HG03575 (cell line): ENCODE data around the gene KCNMA1.

Experiments
- ATAC-seq: cut with Tn5 transposase; IDR thresholded peaks from one replicate; pipeline ENCODE4 v1.9.1; 2021; ENCODE audit not compliant: unreplicated experiment, insufficient number of reproducible peaks, low FRiP score; ENCODE audit errors: extremely low read depth

The KCNMA1 gene

DNA sequence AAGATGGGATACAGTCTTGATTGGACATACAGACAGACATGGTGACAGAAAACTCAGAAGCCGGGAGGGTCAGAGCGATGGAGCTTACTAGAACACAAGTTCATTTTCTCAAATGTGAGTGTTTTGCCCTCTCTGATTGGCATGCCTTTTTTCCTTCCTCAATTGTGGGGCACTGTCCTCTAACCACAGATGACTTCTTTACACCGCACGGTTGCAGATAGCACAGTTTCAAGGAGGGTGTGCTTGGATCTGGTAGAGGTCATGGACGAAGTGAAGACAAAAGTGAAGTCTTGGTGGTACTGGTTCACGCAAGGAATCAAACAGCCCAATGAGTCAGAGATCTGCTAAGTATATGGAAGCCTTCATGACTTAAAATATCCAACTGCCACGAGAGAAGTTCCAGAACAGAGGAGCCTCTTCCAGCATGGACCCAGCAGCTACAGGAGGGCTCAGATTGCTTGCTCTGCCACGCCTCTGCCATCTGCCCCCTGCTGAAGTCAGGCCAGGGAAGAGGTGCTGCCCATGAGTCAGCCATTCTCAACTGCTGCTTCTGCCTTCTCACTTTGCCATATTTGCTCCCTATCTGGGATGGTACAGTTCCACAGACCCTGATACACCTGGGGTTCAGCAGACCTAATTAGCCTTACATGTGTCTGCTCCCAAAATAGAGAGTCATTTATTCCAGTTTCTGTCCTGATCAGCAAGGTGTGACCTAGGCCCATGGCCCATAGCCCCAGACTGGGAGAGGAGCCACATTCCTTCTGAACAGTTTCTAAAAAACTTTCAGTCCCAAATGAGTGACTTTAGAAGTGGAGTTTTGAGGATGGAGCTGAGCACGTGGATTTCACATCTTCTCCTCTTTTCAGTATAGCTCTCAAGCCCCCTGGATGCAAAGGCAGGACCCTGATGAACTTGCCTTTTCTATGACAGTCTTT, 413.8 kb downstream of the KCNMA1 start:
- no peak for ATAC-seq

DNA sequence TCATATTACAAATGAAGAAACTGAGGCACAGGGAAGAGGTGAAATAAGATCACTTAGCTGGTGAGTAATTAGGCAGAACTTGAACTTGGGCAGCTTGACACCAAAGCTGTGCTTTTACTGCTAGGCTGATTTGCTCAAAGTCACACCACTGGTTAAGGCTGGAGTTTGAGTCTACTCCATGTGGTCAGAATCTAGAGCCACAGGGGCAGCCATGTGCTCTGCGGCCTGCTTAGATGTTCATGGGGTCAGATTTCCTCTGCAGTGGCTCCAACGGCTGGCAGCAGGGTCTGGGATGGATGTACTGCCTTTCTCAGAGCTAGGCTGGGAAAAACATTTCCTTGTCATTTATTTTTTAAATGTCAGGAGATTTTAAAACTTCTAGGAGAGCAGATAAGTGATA, 417.5 kb downstream of the KCNMA1 start:
- ATAC-seq = no peak

DNA sequence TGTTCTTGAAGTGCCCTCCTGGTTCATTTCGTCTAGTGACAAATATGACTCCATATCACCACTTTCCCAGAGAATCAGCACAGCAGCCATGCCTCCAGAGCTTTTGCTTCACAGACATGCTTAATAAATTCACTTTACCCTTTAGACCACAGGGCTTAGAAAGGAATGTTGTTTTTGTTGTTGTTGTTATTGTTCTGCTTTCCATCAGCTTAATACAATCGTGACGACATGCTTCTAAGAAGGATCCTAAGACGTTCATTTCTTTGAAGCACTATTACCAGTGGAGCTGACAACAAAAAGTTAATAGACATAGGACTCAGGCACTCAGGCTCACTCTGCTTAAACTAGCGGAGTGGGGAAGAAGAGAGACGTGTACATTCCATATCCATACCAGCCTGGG, 418.6 kb downstream of the KCNMA1 start:
- no peak for ATAC-seq

DNA sequence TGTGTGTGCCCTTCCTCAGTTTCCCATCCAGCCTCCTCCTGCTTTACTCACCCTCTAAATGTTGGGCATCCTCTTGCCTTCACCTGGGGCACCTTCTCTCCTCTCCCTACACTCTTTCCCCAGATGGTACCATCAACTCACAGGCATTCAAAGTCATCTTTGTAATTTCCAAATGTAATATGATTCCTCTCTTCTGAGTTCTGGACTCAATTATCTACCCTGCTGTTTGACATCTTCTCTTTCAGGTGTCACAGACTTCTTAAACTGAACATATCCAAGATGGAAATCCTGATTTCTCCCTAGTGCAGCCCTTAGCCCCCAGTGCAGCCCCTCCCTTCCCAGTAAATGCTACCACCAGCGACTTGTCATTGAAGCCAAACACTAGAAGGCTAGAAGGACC, 422.8 kb downstream of the KCNMA1 start:
- no peak for ATAC-seq

DNA sequence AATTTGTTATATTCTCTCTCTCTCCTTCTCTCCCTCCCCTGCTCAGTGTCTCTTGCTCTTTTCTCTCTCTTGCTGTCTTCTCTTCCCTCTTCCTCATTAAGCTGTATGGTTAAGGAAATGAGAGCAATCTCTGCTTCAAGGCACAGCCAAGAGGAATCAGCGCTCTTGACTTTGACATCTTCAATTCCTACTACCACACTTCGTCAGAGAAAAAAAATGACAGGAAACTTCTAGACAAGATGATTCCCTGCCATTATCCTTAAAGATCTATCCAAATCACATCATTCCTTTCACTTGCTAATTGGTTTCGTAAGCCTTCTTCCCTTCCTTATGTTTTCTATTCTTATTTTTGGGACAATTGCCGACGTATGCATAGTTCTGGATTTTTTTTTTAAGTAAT, 425.0 kb downstream of the KCNMA1 start:
- no peak for ATAC-seq

DNA sequence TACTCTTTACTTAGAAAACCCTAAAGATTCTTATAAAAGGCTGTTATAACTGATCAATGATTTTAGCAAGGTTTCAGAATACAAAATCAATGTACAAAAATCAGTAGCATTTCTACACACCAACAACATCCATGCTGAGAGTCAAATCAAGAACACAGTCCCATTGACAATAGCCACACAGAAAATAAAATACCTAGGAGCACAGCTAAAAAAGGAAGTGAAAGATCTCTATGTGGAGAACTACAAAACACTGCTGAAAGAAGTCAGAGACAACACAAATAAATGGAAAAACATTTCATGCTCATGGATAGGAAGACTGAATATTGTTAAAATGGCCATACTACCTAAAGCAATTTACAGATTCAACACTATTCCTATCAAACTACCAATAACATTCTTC, 427.0 kb downstream of the KCNMA1 start:
- ATAC-seq = no peak

DNA sequence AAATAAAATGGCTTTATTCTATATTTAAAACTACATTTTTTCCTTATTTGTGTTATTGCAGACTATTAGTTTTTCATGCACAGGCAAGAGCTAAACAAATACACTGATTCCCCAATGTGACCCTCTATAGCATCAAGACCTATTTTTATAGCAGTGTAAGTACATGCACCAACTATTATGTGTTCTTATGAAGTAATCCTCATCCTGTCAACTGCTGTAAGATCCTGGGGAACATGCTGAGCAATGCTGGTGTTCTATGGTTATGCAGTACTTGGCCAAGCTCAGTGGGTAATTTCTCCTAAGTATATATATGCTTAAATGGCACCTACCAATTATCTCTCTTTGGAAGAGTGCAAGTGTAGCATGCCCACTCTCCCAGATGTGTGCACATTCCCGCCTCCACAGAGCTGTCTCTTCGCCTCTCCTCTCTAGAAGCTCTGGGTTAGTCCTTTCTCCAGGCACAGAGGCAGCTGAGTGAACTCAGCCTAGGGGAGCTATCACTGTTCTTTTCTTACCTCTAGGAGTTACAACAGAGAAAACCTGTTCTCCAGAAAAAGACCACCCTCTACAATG, 428.8 kb downstream of the KCNMA1 start:
- no peak for ATAC-seq

DNA sequence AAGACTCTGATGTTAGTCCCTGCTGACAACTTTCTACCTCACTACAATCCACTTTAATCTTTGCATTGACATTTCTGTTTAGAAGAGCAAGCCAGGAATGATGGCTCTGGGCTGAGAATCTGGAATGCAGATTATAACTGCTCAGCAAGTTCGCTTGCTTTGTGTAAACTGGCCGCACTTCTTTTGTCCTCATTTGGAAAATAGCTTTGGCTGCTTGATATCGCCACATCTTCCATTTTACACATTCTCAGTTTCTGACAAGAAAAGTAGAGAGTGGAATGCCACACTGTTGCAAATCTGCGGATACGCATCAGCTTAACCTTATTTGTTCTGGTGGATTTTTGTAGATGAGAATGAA, 429.8 kb downstream of the KCNMA1 start:
- ATAC-seq = no peak

DNA sequence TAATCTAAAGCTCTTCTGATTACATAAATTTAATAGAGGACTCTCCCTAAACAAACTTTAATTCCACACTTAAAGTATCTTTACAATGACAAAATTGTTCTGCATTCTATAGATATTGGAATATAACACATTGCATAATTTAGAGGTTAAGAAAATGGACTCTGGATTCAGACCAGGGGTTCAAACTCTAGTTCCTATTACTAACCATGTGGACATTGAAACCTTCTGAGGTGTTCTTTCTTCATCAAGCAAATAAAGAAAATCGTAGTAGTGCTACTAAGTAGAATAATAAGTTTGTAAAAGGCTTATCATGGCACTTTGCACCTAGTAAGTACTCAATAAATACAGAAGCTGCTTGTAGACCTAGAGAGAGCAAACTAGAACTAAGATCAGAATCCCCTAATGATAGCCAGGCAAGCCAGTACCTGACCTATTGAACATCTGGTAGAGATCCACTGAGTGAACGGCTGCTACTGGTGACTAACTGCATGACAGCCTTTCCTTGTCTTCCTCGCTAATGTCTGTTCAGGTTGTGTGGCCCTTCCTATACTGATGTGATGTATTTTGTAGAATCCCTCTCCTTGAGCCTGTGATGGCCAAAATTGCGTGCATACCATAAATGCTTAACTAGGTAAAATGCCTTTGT, 430.3 kb downstream of the KCNMA1 start:
- no peak for ATAC-seq

DNA sequence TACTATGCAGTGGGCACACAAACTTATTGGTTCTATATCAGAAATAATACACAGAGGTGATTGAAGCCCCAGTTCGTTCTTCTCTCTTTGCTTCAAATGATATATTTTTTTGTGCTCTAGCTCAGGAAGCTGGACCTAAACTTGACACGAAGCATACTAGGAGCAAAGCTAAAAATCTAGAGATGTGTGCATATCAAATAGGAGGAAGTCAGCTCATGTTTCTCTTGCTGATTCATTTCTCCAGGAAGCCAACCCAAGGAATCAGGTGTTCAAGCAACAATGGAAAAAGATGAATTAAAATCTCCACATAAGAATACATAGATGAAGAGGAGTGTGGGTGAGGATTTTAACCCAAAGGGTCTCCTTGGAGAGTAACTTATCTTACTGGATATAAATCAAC, 432.5 kb downstream of the KCNMA1 start:
- ATAC-seq = no peak

DNA sequence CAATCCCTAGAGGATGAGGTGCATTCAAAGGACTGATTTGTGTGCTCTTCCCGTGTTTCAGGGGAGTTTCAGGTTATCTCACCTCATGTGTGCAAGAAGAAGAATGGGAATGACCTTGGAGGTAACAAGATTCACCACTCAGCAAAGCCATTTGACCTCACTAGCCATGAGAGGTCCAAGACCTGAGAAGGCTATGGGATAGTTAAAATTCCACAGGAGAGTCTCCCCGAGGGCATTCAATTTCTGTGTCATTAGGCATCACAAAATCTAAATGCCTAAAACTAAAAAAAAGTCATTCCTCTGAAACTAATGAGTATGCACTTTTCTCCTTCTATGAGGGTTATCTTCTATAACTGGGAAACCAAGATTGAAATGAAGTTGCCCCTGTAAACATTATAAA, 433.4 kb downstream of the KCNMA1 start:
- ATAC-seq = no peak

DNA sequence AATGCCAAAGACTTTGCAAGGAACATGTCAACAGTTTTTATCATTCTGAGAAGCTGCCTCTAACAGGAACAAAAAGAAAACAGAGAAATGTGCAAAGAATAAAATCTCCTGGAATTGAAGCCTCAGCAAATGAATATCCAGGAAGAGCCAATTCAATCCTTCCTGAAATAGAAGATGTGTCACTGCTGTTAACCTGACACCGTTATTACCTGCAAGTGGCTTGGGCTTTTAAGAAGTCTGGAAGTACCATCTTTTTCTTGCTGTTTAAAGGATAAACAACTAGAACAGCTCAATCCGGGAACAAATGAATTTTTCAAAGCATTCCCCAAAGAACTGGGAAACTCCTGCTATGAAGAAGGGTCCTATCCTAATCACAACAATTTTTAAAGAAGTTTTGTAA, 434.8 kb downstream of the KCNMA1 start:
- no peak for ATAC-seq

DNA sequence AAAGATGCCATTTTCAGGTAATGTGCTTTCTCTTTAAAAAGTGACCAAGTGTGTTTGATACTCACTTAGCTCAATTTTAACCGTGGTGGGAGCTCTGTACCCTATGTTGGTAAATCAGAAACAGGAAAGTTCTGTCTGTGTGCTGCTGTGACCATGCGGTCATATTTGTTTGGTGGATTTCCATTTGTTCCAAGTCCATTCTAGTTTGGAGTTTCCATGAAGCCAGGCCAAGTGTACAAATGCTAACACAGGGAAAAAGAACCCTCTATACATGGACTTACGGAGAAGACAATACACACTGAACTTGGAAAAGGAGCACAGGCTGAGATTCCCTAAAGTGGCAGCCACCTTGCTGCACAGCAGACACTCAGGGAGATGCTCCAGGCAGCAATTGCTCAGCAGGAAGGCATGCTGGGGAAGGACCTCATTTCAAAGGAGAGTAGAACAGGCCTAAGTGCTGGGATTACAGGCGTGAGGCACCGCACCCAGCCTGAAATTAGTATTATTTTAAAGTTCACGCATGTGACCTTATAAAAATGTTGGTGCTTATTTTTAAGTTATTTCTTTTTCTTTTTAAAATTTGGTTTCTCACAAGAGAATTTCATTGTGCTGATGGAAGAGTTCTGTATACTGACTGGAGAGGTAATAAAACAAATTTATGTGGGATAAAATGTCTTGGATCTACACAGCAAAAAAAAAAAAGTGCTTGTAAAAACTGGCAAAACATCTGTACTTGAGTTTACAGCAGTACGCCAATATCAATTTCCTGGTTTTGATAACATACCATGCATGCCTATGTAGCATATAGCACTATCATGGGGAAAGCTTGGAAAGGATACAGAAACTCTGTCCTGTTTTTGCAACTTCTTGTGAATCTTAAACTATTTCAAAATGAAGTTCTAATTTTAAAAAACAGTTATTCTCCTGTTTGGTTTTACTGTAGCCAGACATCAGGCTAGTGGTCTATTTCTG, 436.2 kb downstream of the KCNMA1 start:
- no peak for ATAC-seq

DNA sequence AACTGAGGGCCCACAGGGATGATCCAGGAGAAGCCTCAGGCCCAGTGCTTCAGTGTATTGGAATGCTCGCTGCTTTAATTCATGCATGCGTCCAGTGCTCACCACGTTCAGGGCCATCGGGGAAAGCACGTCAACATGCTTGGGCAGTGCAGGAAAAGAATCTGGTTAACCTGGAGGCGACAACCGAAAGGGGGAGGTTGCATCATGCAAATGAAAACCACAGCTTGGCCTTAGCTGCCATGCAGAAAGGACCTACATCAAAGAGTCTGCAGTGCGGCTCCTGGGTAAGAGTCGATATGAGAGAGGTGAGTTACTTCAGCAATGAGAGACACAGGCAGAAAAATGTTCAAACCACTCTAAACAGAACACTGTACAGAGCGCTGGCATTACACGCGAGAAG, 440.1 kb downstream of the KCNMA1 start:
- ATAC-seq = no peak

DNA sequence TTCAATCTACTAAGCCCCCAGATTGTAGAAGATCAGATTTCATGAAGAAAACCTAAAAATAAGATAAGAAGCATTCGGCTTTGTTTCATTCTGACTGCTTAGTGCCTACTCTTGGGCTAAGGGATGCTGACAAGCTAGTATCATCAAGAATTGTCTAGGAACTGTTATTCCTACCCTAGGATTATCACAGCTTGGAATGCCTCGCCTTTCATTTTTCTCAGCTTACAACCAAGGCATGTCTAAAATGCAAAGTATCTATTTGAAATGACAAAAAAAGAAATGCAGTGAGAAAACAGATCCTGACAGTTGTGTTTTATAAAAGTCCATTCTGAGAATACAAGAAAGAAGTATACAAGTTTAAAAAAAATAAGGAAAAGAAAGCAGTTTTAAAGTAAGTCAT, 441.0 kb downstream of the KCNMA1 start:
- ATAC-seq = no peak

DNA sequence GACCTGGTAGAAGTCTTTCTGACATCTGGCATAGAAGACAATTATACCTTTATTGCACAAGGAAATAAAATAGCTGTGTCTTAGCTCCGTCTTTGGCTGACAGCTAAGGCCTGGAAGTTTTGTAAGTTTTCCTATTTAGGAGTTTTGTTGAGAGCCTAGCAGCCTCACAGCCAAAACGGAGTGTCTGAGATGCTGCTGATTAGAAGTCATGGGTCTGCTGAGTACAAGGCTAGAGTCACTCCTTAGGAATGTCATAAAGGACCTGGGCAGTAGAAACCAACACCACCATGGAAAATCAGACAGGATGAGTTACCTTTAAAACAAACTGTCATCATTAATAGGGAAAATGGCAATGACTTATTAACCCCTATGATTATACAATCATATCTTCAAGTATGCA, 442.5 kb downstream of the KCNMA1 start:
- ATAC-seq = no peak

DNA sequence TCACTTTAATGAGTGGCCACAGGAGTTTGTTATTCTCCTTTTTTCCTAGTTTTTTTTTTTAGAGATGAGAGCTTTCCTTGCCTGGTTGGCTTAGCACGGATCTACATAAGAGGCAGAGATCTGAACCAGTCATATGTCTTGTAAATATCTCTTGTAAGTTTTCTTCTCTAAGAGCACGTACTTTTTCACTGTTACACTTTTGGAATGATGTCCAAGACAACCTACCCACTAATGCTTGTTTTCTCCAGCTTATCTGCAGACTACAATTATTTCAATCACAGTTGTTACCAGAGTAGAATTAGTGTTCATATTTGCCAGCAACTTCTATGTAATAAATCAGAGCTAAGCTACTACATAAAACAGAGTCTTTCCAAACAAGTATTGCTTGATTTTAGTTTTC, 444.6 kb downstream of the KCNMA1 start:
- no peak for ATAC-seq

DNA sequence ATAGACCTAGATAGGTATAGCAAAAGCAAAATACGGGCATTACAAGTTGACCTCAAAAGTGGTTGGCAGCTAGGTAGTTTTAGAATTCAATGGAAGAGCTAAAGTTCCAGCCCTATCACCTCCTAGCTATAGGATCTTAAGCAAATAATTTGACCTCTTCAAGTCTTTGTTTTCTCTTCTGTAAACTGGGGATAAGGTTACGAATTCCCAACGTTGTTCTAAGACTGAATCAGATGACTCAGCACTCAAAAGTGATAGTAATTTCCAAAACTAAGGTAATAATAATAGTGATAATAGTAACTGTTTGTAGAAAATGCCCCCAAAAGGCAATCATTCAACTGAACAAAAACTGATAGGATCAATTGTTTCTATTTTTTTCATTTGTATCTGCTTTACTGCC, 445.2 kb downstream of the KCNMA1 start:
- no peak for ATAC-seq

DNA sequence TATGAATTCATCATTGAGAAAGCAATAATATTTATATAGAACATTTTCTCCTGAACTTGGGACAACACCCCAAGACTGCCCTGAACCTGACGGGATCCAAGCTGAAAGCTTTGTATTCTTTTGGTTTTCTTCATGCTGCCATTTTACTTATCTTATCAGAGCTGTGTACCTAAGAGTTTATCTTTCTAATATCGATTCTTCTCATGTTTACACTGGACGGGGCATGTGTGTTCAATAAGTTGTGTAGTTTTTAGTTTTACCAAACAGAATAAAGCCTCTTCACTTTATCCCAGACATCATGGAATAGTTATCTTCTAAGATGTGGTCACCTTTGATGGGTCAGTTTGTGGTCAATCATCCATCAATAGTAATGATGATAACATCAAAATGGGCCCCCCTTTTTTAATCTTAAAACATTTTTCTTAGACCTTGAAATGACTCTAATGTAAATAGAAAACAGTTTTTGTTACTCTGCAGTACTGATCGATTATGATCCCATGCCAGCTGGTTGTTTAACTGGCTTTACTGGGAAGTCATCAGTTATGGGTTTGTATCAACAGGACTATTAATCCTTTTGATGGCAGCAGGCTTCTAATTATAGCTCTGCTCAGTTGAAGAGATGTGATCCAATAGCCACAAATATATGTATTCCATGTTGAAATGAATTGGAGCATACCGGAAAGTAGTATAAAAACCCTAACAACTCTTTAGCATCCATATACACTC, 446.1 kb downstream of the KCNMA1 start:
- no peak for ATAC-seq
